Naive thymus-derived CD8-positive, alpha-beta T cell (primary cell): Measurements from ENCODE around the gene CT55. TPM values are rescaled to one million over a fixed set of nuclear protein-coding genes. Genes with fewer than 3 reads are reported as not detected.
A peak's percentile ranks its signal among the peaks of the same experiment; 100 is the strongest.
"Not testable (repeated sequence)": the region's sequence is repeated elsewhere in the genome, so short reads cannot be mapped to it uniquely, and the experiment has no call there.

Experiments used
- ATAC-seq, 2 donors: fragments of 150-1000 bp; cut with Tn5 transposase in 1 of 2; sonication (Bioruptor Pico), chemical (Tn5 transposase) in 1 of 2; 1 replicate in 1 of 2; 2 replicates in 1 of 2; pipeline ENCODE4 v1.10.0; 2021; ENCODE audit warnings: mild to moderate bottlenecking in 2 of 2, moderate library complexity in 2 of 2
- POLR2A ChIA-PET: fragments of 350-600 bp; sonication (Branson Sonifier 250); formaldehyde crosslinking; loops from one replicate; lab custom pipeline; 2021; ENCODE audit warnings: antibody characterized with exemption; lab: Charles Lee
- DNase-seq, 10 donors: peaks; one replicate each; pipeline versions ENCODE4 v3.0.0 to v3.0.0-alpha.2; 2020 to 2022
- H3K27ac Mint-ChIP-seq, 10 donors: one replicate each; pipeline ENCODE4 v1.8.0; 2020 to 2022; ENCODE audit warnings: mild to moderate bottlenecking in 10 of 10, mixed read lengths in 10 of 10, moderate library complexity in 4 of 10, inconsistent platforms in 1 of 10
- H3K27me3 Mint-ChIP-seq, 5 donors: one replicate each; pipeline ENCODE4 v1.8.0; 2021 to 2022; ENCODE audit warnings: mixed read lengths in 5 of 5
- H3K36me3 Mint-ChIP-seq, 3 donors: one replicate each; pipeline ENCODE4 v1.8.0; 2020 to 2022; ENCODE audit warnings: mixed read lengths in 3 of 3, mild to moderate bottlenecking in 2 of 3, inconsistent platforms in 1 of 3
- H3K4me1 Mint-ChIP-seq, 4 donors: one replicate each; pipeline ENCODE4 v1.8.0; 2021 to 2022; ENCODE audit warnings: mixed read lengths in 4 of 4
- H3K4me3 Mint-ChIP-seq, 10 donors: one replicate each; pipeline ENCODE4 v1.8.0; 2020 to 2022; ENCODE audit warnings: mild to moderate bottlenecking in 10 of 10, mixed read lengths in 10 of 10, moderate library complexity in 6 of 10, inconsistent platforms in 1 of 10
- H3K9me3 Mint-ChIP-seq, 9 donors: one replicate each; pipeline ENCODE4 v1.8.0; 2020 to 2022; ENCODE audit warnings: mixed read lengths in 9 of 9, mild to moderate bottlenecking in 3 of 9, inconsistent platforms in 1 of 9, moderate library complexity in 1 of 9
- polyA plus RNA-seq, 3 donors: library from polyadenylated mRNA; unstranded; fragments of 300-500 nt; fragmentation: Illumina TruSeq; gene quantifications; one replicate each; pipeline ENCODE4 v1.2.3, GENCODE V29; 2021
- total RNA-seq, 8 experiments: library from RNA in 2 of 8; stranded (reverse) in 2 of 8; gene quantifications; one replicate each; pipeline ENCODE4 v1.2.3 and lab custom pipeline; 2021 to 2026

CT55 gene, protein sequence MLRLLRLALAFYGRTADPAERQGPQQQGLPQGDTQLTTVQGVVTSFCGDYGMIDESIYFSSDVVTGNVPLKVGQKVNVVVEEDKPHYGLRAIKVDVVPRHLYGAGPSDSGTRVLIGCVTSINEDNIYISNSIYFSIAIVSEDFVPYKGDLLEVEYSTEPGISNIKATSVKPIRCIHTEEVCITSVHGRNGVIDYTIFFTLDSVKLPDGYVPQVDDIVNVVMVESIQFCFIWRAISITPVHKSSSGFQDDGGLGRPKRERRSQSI
- total RNA-seq (not detected), polyA plus RNA-seq (not detected), total RNA-seq (lab: John Stamatoyannopoulos, UW) (0 reads per million in 6 experiments)

GRCh38 chrX:135170877-135171519 is at the start of gene CT55:
TSS of gene CT55 (minus strand) at chrX:135171398. CDS start at chrX:135171171, 227 bp downstream.
- H3K4me1 Mint-ChIP-seq = peaks cover 0 to 6% (median 2%) of the 10 kb centered on the region in 4 donors
- no peaks in the 10 kb centered on the region for H3K36me3 Mint-ChIP-seq
- peaks cover 0 to 2% (median 0%) of the 10 kb centered on the region in 9 donors for H3K9me3 Mint-ChIP-seq
- no peak within 1 kb of the TSS for H3K27ac Mint-ChIP-seq
- DNase-seq (no peak), ATAC-seq (no peak)
- POLR2A ChIA-PET = no interaction called here
- peaks cover 2 to 13% (median 6%) of the 10 kb centered on the region in 5 donors for H3K27me3 Mint-ChIP-seq
- H3K4me3 Mint-ChIP-seq = no peak within 1 kb of the TSS

- POLR2A ChIA-PET = no interaction called here
- H3K27me3 Mint-ChIP-seq = peaks cover 3 to 10% (median 5%) of the 10 kb centered on the region in 5 donors
- H3K9me3 Mint-ChIP-seq = peaks cover 0 to 2% (median 0%) of the 10 kb centered on the region in 9 donors
- DNase-seq = no peak
- H3K36me3 Mint-ChIP-seq = no peaks in the 10 kb centered on the region
- no peak for ATAC-seq
- no peaks in the 10 kb centered on the region for H3K4me1 Mint-ChIP-seq
- H3K27ac Mint-ChIP-seq = peak overlapping the region in 1 of 10 donors; percentile 19
- H3K4me3 Mint-ChIP-seq = no peak overlapping the region
These were observed 42.1 kb upstream of the CT55 start for GRCh38 chrX:135213200-135213844.

GRCh38 chrX:135206427-135206826 is 35.2 kb upstream of the CT55 start:
- H3K4me1 Mint-ChIP-seq, H3K36me3 Mint-ChIP-seq, ATAC-seq, H3K27ac Mint-ChIP-seq, H3K4me3 Mint-ChIP-seq, POLR2A ChIA-PET, H3K9me3 Mint-ChIP-seq: not testable (repeated sequence)
- DNase-seq = peak in 5 of 10 donors; percentile 0 to 24 (median 21)
- H3K27me3 Mint-ChIP-seq = peaks cover 5 to 18% (median 8%) of the 10 kb centered on the region in 5 donors

- Mint-ChIP-seq H3K36me3 (no peaks in the 10 kb centered on the region), H3K27me3 (peaks cover 0 to 11% (median 4%) of the 10 kb centered on the region in 5 donors), H3K9me3 (no peaks in the 10 kb centered on the region), H3K4me3 (no peak overlapping the region), H3K4me1 (no peaks in the 10 kb centered on the region), H3K27ac (no peak overlapping the region)
- POLR2A ChIA-PET = no interaction called here
- DNase-seq (no peak), ATAC-seq (no peak)
These were observed 29.1 kb upstream of the CT55 start for GRCh38 chrX:135200297-135200696.

DNA sequence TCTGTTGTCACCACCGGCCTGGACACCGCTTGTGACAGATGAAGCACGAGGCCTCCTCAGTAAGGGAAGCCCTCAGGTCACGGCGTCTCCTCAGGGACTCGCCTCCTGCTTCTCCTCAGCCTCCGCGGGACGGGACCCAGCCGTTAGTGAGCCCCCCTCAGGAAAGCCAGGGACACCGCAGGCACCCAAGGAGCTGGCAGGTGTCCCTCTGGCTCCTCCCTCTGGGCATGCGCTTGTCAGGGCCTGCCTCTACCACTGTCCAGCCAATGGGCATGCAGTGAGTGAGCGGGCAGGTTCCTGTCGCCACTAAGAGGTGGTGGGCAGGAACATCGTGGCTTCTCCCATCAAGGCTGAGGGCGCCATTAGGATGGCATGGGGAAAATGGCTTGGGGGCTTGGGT is 23.5 kb upstream of the CT55 start:
- ATAC-seq (no peak), DNase-seq (no peak)
- POLR2A ChIA-PET = no interaction called here
- H3K4me3 Mint-ChIP-seq = no peak overlapping the region
- H3K36me3 Mint-ChIP-seq = no peaks in the 10 kb centered on the region
- H3K4me1 Mint-ChIP-seq = no peaks in the 10 kb centered on the region
- no peak overlapping the region for H3K27ac Mint-ChIP-seq
- H3K27me3 Mint-ChIP-seq = peaks cover 0 to 11% (median 4%) of the 10 kb centered on the region in 5 donors
- H3K9me3 Mint-ChIP-seq = no peaks in the 10 kb centered on the region

DNA sequence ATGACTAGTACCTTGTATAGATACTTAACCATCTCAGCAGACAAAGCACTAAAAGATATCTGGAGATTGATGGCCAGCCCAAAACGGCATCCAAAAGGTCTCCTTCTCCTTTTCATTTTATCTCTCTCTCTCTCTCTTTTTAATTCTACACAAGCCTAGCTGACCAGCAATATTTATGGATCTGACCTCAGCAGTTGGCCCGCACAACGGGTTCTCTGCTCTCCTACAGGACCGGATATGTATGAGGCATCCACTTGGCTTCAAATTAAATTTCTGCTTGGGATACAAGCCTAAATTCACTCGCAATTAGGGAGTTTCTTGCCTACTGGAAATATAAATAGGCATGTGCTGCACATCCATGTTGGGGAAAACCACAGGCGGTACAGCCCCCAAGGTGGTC is 22.5 kb upstream of the CT55 start:
- Mint-ChIP-seq H3K27ac (no peak overlapping the region), H3K27me3 (peaks cover 5 to 12% (median 6%) of the 10 kb centered on the region in 5 donors), H3K4me3 (no peak overlapping the region), H3K4me1 (no peaks in the 10 kb centered on the region), H3K36me3 (no peaks in the 10 kb centered on the region), H3K9me3 (no peaks in the 10 kb centered on the region)
- DNase-seq (no peak), ATAC-seq (no peak)
- POLR2A ChIA-PET = no interaction called here

DNA sequence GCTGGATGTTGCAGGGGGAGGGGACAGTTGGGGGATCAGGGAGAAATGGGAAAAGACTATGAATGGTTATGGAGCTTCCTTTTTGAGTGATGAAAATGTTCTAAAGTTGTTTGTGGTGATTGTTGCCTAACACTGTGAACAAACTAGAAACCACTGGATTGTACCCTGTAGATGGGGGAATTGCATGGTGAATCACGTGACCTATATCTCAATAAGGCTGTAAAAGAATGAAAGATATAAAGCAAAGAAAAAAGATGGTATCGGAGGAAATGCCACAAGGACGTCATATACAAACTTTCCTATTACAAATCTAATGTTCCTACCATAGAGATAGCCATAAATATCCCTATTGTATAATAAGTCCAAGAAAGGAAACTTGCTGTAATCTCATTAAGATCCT is 20.6 kb upstream of the CT55 start:
- no peak for DNase-seq
- Mint-ChIP-seq H3K4me1 (no peaks in the 10 kb centered on the region), H3K4me3 (no peak overlapping the region), H3K27me3 (peaks cover 6 to 25% (median 13%) of the 10 kb centered on the region in 5 donors), H3K27ac (no peak overlapping the region), H3K9me3 (no peaks in the 10 kb centered on the region), H3K36me3 (no peaks in the 10 kb centered on the region)
- POLR2A ChIA-PET = no interaction called here
- no peak for ATAC-seq

GRCh38 chrX:135185795-135186443 is 14.7 kb upstream of the CT55 start:
- DNase-seq = peak in 6 of 10 donors; percentile 1 to 49 (median 6)
- peak; percentile 61 to 65 for ATAC-seq
- Mint-ChIP-seq H3K4me3 (no peak overlapping the region), H3K27me3 (peaks cover 11 to 53% (median 18%) of the 10 kb centered on the region in 5 donors), H3K4me1 (no peaks in the 10 kb centered on the region), H3K9me3 (no peaks in the 10 kb centered on the region), H3K36me3 (no peaks in the 10 kb centered on the region), H3K27ac (no peak overlapping the region)
- POLR2A ChIA-PET = no interaction called here

DNA sequence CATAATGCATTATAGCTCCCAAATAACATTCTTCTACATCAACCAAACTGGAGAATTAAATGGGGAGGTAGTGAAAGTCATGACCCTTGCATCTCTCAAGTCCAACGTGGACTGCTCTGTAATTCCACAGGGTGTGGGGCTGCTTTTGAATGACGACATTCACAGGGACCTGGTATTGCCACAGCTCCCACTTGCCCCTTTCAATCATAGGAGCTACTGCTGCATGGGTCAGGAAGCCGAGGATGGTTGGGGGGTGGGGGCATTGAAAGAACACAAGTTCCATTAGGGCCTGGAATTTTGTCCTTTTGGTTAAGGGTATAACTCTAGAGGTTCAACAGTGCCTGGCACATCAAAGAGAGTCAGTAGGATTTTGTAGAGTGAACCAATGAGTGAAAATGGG is 7.4 kb upstream of the CT55 start:
- Mint-ChIP-seq H3K4me1 (no peaks in the 10 kb centered on the region), H3K9me3 (no peaks in the 10 kb centered on the region), H3K4me3 (no peak overlapping the region), H3K27ac (no peak overlapping the region), H3K27me3 (peaks cover 0 to 15% (median 4%) of the 10 kb centered on the region in 5 donors), H3K36me3 (no peaks in the 10 kb centered on the region)
- no peak for DNase-seq
- POLR2A ChIA-PET = no interaction called here
- no peak for ATAC-seq

DNA sequence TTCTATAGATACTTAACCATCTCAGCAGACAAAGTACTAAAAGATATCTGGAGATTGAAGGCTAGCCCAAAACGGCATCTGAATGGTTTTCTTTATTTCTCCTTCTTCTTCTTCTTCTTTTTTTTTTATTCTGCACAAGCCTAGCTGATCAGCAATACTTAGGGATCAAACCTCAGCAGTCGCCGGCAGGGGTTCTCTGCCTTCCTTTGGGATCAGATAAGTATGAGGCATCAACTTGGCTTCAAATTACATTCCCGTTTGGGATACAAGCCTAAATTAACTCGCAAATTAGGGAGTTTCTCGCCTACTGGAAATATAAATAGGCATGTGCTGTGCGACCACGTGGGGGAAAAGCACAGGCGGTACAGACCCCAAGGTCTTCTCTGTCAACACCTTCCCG is 730 bp downstream of the CT55 start:
- POLR2A ChIA-PET = no interaction called here
- ATAC-seq (no peak), DNase-seq (no peak)
- Mint-ChIP-seq H3K9me3 (peaks cover 0 to 2% (median 0%) of the 10 kb centered on the region in 9 donors), H3K27me3 (peaks cover 2 to 13% (median 6%) of the 10 kb centered on the region in 5 donors), H3K4me1 (peaks cover 0 to 6% (median 2%) of the 10 kb centered on the region in 4 donors), H3K27ac (no peak overlapping the region), H3K36me3 (no peaks in the 10 kb centered on the region), H3K4me3 (no peak overlapping the region)

DNA sequence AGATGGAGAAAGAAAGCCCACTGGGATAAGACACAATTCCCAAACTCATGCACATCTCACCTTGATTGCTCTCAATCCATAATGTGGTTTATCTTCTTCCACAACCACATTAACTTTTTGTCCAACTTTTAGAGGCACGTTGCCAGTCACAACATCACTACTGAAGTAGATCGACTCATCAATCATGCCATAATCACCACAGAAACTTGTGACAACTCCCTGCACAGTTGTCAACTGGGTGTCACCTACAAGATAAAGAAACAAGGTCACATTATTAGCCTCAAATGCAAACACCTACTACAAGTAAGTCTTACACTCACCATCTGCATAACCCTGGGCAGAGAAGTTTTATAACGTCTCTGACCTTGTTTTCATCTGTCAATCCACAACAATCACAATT is 1.7 kb downstream of the CT55 start:
- ATAC-seq, H3K36me3 Mint-ChIP-seq, DNase-seq, H3K4me3 Mint-ChIP-seq, H3K9me3 Mint-ChIP-seq, H3K27ac Mint-ChIP-seq, H3K4me1 Mint-ChIP-seq, POLR2A ChIA-PET: not testable (repeated sequence)
- peaks cover 2 to 13% (median 6%) of the 10 kb centered on the region in 5 donors for H3K27me3 Mint-ChIP-seq

- Mint-ChIP-seq H3K36me3 (no peaks in the 10 kb centered on the region), H3K4me1 (peaks cover 0 to 4% (median 2%) of the 10 kb centered on the region in 4 donors), H3K9me3 (peaks cover 0 to 2% (median 0%) of the 10 kb centered on the region in 9 donors), H3K27me3 (peaks cover 2 to 10% (median 4%) of the 10 kb centered on the region in 5 donors), H3K27ac (no peak overlapping the region), H3K4me3 (no peak overlapping the region)
- POLR2A ChIA-PET = no interaction called here
- ATAC-seq (no peak), DNase-seq (no peak)
These were observed 2.7 kb downstream of the CT55 start for GRCh38 chrX:135168486-135168885.
